ENCODE data around the gene RPS27A.

- no peak for TF ChIP-seq CTCF (IDR thresholded peaks at IDR 0.05)
- no peak for TF ChIP-seq POLR2A (IDR thresholded peaks at IDR 0.05)
Observed at GRCh38 chr2:55245411-55245810, 12.9 kb downstream of the RPS27A start.

Measured in ovary (tissue), 3 donors.